Hepatocyte (in vitro differentiated cells): ENCODE measurements around the gene GAS5. TPM values are rescaled to one million over a fixed set of nuclear protein-coding genes. Genes with fewer than 3 reads are reported as not detected.

Source experiments
- DNase-seq: peaks from one replicate; pipeline ENCODE4 v3.0.0-alpha.2; 2016; ENCODE audit warnings: low spot score
- H2AFZ ChIP-seq: fragments of 200-600 bp; sonication (generic); 2 replicates; pipeline ENCODE4 v1.6.0; 2016; ENCODE audit warnings: antibody characterized with exemption, mild to moderate bottlenecking
- H3K27ac ChIP-seq: fragments of 200-600 bp; sonication (generic); 2 replicates; pipeline ENCODE4 v1.5.1; 2016; ENCODE audit warnings: mild to moderate bottlenecking
- H3K27me3 ChIP-seq: fragments of 200-600 bp; sonication (generic); 2 replicates; pipeline ENCODE4 v1.6.1; 2016
- H3K36me3 ChIP-seq: fragments of 200-600 bp; sonication (generic); replicated peaks from 2 replicates; pipeline ENCODE4 v1.5.1; 2016; ENCODE audit warnings: low read depth; ENCODE audit not compliant: insufficient read depth
- H3K4me1 ChIP-seq: fragments of 200-600 bp; sonication (generic); 2 replicates; pipeline ENCODE4 v1.5.1; 2016; ENCODE audit warnings: mild to moderate bottlenecking, moderate library complexity; ENCODE audit not compliant: insufficient read depth
- H3K4me2 ChIP-seq: fragments of 200-600 bp; sonication (generic); 2 replicates; pipeline ENCODE4 v1.6.0; 2016
- H3K4me3 ChIP-seq: fragments of 200-600 bp; sonication (generic); 2 replicates; pipeline ENCODE4 v1.5.1; 2016; ENCODE audit warnings: mild to moderate bottlenecking
- H3K79me2 ChIP-seq: fragments of 200-600 bp; sonication (generic); 2 replicates; pipeline ENCODE4 v1.6.0; 2017; ENCODE audit warnings: mild to moderate bottlenecking
- H3K9me2 ChIP-seq: fragments of 200-600 bp; sonication (generic); replicated peaks from 2 replicates; pipeline ENCODE4 v1.6.0; 2017; ENCODE audit warnings: mild to moderate bottlenecking; ENCODE audit not compliant: insufficient read depth
- H3K9me3 ChIP-seq: fragments of 200-600 bp; sonication (generic); 2 replicates; pipeline ENCODE4 v1.5.1; 2016; ENCODE audit warnings: low read depth, mild to moderate bottlenecking
- H4K20me1 ChIP-seq: fragments of 200-600 bp; sonication (generic); 2 replicates; pipeline ENCODE4 v1.6.0; 2016; ENCODE audit warnings: mild to moderate bottlenecking; ENCODE audit not compliant: insufficient read depth, poor library complexity, severe bottlenecking
- CTCF ChIP-seq: fragments of 200-600 bp; sonication (generic); IDR thresholded peaks from 2 replicates; pipeline ENCODE4 v1.5.1; 2016; ENCODE audit warnings: antibody characterized with exemption, mild to moderate bottlenecking; ENCODE audit not compliant: poor library complexity
- EZH2 ChIP-seq: fragments of 200-600 bp; sonication (generic); IDR thresholded peaks from 2 replicates; pipeline ENCODE4 v1.6.1; 2016; ENCODE audit warnings: antibody characterized with exemption, mild to moderate bottlenecking, borderline replicate concordance
- EZH2phosphoT487 ChIP-seq: fragments of 200-600 bp; sonication (generic); IDR thresholded peaks from one replicate; pipeline ENCODE4 v1.6.1; 2018; ENCODE audit warnings: antibody characterized with exemption, mild to moderate bottlenecking, low read depth, moderate library complexity; ENCODE audit not compliant: unreplicated experiment, severe bottlenecking
- WGBS: methylation state at CpG from one replicate; pipeline ENCODE4 v1.1.6; 2016; ENCODE audit warnings: low lambda C conversion rate; ENCODE audit errors: missing lambda C conversion rate; 5-methylcytosine and 5-hydroxymethylcytosine counted together
- polyA plus RNA-seq: library from polyadenylated mRNA; unstranded; fragments of >200 nt; fragmentation: Nextera tagmentation; extraction: Ambion mirVana; gene quantifications from 2 replicates; pipeline ENCODE4 v1.2.1, GENCODE V29; 2016
- total RNA-seq: library from RNA; depleted of rRNA; stranded (reverse); fragments of >200 nt; gene quantifications from 2 replicates; pipeline ENCODE4 v1.2.3, GENCODE V29; 2014

Gene GAS5
- total and polyA plus RNA-seq, 2 experiments from 2014 or later = 174 to 495 TPM

DNA sequence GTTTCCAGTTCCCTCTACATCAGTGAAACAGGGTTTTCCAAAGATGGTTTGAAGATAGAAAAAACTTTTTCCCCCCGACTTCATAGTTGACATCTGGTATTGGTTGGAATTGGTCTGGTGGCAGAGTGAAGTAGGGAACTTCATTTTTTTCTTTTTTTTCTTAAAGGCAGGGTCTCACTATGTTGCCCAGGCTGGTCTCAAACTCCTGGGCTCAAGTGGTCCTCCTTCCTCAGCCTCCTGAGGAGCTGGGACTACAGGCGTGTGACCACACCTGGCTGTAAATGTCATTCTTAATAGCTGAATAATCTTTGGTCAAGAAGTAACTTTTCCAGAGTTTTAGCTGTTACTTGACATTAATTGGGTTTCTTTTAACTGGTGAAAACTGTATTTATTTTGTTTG is 22.1 kb upstream of the GAS5 start:
- Histone ChIP-seq H3K9me2 (no peaks in the 10 kb centered on the region), H3K36me3 (no peaks in the 10 kb centered on the region), H4K20me1 (no peaks in the 10 kb centered on the region), H3K9me3 (no peaks in the 10 kb centered on the region), H3K27ac (no peak overlapping the region), H3K27me3 (no peaks in the 10 kb centered on the region), H3K4me1 (no peaks in the 10 kb centered on the region), H2AFZ (no peak overlapping the region), H3K79me2 (no peaks in the 10 kb centered on the region), H3K4me2 (no peak overlapping the region), H3K4me3 (no peak overlapping the region)
- TF ChIP-seq EZH2 (no peak), EZH2phosphoT487 (no peak), CTCF (no peak)
- 96% methylated on average over 2 of the region's 2 CpGs for WGBS
- DNase-seq = no peak

GRCh38 chr1:173888749-173889148 is 21.0 kb upstream of the GAS5 start:
- Histone ChIP-seq H3K9me2 (no peaks in the 10 kb centered on the region), H4K20me1 (no peaks in the 10 kb centered on the region), H3K4me2 (no peak overlapping the region), H3K36me3 (no peaks in the 10 kb centered on the region), H3K4me1 (no peaks in the 10 kb centered on the region), H2AFZ (no peak overlapping the region), H3K79me2 (no peaks in the 10 kb centered on the region), H3K27me3 (no peaks in the 10 kb centered on the region), H3K27ac (no peak overlapping the region), H3K4me3 (no peak overlapping the region), H3K9me3 (no peaks in the 10 kb centered on the region)
- TF ChIP-seq CTCF = no peak
- TF ChIP-seq EZH2phosphoT487 = no peak
- no peak for TF ChIP-seq EZH2
- no peak for DNase-seq

DNA sequence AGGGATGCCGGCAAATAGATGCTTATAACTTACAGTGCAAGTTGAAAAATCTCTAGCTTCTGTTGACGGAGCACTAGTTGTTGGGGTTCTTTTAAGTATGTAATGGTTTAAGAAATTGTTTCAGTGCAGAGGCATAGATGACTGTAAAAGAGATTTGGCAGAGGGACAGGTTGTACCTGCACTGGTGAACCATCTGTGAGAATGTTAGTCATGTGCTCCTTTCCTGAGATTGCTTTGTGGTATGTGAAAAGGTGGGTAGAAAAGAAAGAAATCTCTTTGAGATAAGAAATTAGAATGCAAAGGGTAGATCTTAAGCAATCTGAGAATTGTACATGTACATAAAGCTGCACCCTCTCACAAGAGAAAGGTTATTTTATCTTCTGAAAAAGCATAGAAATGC is 19.8 kb upstream of the GAS5 start:
- 94% methylated on average over 2 of the region's 2 CpGs for WGBS

More for the DNA sequence above, 19.8 kb upstream of the GAS5 start:
- H3K4me1 ChIP-seq = no peaks in the 10 kb centered on the region
- H3K9me2 ChIP-seq = no peaks in the 10 kb centered on the region
- TF ChIP-seq EZH2phosphoT487 = no peak
- TF ChIP-seq CTCF = no peak
- TF ChIP-seq EZH2 = no peak
- no peak overlapping the region for H3K27ac ChIP-seq
- no peak overlapping the region for H3K4me3 ChIP-seq
- no peaks in the 10 kb centered on the region for H3K79me2 ChIP-seq
- no peak overlapping the region for H2AFZ ChIP-seq
- H3K27me3 ChIP-seq = no peaks in the 10 kb centered on the region
- no peaks in the 10 kb centered on the region for H3K36me3 ChIP-seq
- H3K9me3 ChIP-seq = no peaks in the 10 kb centered on the region
- no peaks in the 10 kb centered on the region for H4K20me1 ChIP-seq
- H3K4me2 ChIP-seq = no peak overlapping the region
- DNase-seq = no peak
